Measurements from ENCODE around the gene LXN.
A peak's percentile ranks its signal among the peaks of the same experiment; 100 is the strongest.

Gene LXN

GRCh38 chr3:158663832-158664231, 8.6 kb downstream of the LXN start:
- DNase-seq, result no peak
- TF ChIP-seq, protein P1, sequence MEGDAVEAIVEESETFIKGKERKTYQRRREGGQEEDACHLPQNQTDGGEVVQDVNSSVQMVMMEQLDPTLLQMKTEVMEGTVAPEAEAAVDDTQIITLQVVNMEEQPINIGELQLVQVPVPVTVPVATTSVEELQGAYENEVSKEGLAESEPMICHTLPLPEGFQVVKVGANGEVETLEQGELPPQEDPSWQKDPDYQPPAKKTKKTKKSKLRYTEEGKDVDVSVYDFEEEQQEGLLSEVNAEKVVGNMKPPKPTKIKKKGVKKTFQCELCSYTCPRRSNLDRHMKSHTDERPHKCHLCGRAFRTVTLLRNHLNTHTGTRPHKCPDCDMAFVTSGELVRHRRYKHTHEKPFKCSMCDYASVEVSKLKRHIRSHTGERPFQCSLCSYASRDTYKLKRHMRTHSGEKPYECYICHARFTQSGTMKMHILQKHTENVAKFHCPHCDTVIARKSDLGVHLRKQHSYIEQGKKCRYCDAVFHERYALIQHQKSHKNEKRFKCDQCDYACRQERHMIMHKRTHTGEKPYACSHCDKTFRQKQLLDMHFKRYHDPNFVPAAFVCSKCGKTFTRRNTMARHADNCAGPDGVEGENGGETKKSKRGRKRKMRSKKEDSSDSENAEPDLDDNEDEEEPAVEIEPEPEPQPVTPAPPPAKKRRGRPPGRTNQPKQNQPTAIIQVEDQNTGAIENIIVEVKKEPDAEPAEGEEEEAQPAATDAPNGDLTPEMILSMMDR (IDR thresholded peaks at IDR 0.05; ENCODE audit: low read depth, low read length), result no peak
- Histone ChIP-seq H3K9me3 (ENCODE audit: severe bottlenecking) (no peaks in the 10 kb centered on the region), H3K27ac (no peak overlapping the region), H3K27me3 (ENCODE audit: insufficient read depth, low read depth, severe bottlenecking) (no peaks in the 10 kb centered on the region), H3K36me3 (peaks cover 52% of the 10 kb centered on the region), H3K4me3 (ENCODE audit: low read depth, low read length) (no peak overlapping the region)

- Histone ChIP-seq H3K27me3 (ENCODE audit: insufficient read depth, low read depth, severe bottlenecking) (no peaks in the 10 kb centered on the region), H3K4me3 (ENCODE audit: low read depth, low read length) (no peak overlapping the region), H3K9me3 (ENCODE audit: severe bottlenecking) (no peaks in the 10 kb centered on the region), H3K36me3 (peaks cover 49% of the 10 kb centered on the region), H3K27ac (no peak overlapping the region)
- no peak for DNase-seq
- TF ChIP-seq, protein P1 (IDR thresholded peaks at IDR 0.05; ENCODE audit: low read depth, low read length), result no peak
Observed at GRCh38 chr3:158663246-158663645, 9.2 kb downstream of the LXN start.

GRCh38 chr3:158660711-158661110, 11.7 kb downstream of the LXN start:
- DNase-seq, result no peak
- peaks cover 42% of the 10 kb centered on the region for H3K36me3 ChIP-seq

GRCh38 chr3:158659454-158660237, 12.8 kb downstream of the LXN start:
- Histone ChIP-seq H3K9me3 (ENCODE audit: severe bottlenecking) (no peaks in the 10 kb centered on the region), H3K27ac (no peak overlapping the region), H3K4me3 (ENCODE audit: low read depth, low read length) (no peak overlapping the region), H3K27me3 (ENCODE audit: insufficient read depth, low read depth, severe bottlenecking) (no peaks in the 10 kb centered on the region), H3K36me3 (peaks cover 49% of the 10 kb centered on the region)
- TF ChIP-seq, protein P1 (IDR thresholded peaks at IDR 0.05; ENCODE audit: low read depth, low read length), result peak; percentile 69
- DNase-seq, result peak; percentile 41

More at GRCh38 chr3:158660711-158661110, 11.7 kb downstream of the LXN start:
- no peaks in the 10 kb centered on the region for H3K9me3 ChIP-seq (ENCODE audit: severe bottlenecking)
- TF ChIP-seq, protein P1 (IDR thresholded peaks at IDR 0.05; ENCODE audit: low read depth, low read length), result no peak
- no peak overlapping the region for H3K4me3 ChIP-seq (ENCODE audit: low read depth, low read length)
- no peak overlapping the region for H3K27ac ChIP-seq
- no peaks in the 10 kb centered on the region for H3K27me3 ChIP-seq (ENCODE audit: insufficient read depth, low read depth, severe bottlenecking)

GRCh38 chr3:158658889-158659288, 13.6 kb downstream of the LXN start:
- Histone ChIP-seq H3K36me3 (peaks cover 52% of the 10 kb centered on the region), H3K27ac (no peak overlapping the region)
- TF ChIP-seq, protein P1 (IDR thresholded peaks at IDR 0.05; ENCODE audit: low read depth, low read length), result no peak

More at GRCh38 chr3:158658889-158659288, 13.6 kb downstream of the LXN start:
- no peak overlapping the region for H3K4me3 ChIP-seq (ENCODE audit: low read depth, low read length)
- H3K27me3 ChIP-seq (ENCODE audit: insufficient read depth, low read depth, severe bottlenecking), result no peaks in the 10 kb centered on the region
- DNase-seq, result no peak
- no peaks in the 10 kb centered on the region for H3K9me3 ChIP-seq (ENCODE audit: severe bottlenecking)
